ENCODE measurements around the gene KCNN1. TPM values are rescaled to one million over a fixed set of nuclear protein-coding genes. Genes with fewer than 3 reads are reported as not detected.

KCNN1 gene
- polyA plus RNA-seq, 1 donor from 2014 or later, result 9.9 TPM

GRCh38 chr19:18017275-18018083 is 50.6 kb downstream of the KCNN1 start:
- Histone ChIP-seq H3K9me2 (ENCODE audit: insufficient read depth, low read length) (no peaks in the 10 kb centered on the region), H2AFZ (ENCODE audit: low read depth, low read length) (no peak overlapping the region), H3K27ac (ENCODE audit: low read length) (no peak overlapping the region), H3K4me3 (ENCODE audit: low read length) (no peak overlapping the region), H3K4me2 (ENCODE audit: low read length) (no peak overlapping the region), H3F3A (ENCODE audit: insufficient read depth, low read length, poor library complexity, severe bottlenecking) (no peaks in the 10 kb centered on the region), H4K20me1 (ENCODE audit: insufficient read depth) (no peaks in the 10 kb centered on the region), H3K79me2 (replicated peaks; ENCODE audit: insufficient read depth, low read length) (no peaks in the 10 kb centered on the region), H3K36me3 (ENCODE audit: insufficient read depth, low read length) (no peaks in the 10 kb centered on the region), H3K9me3 (ENCODE audit: low read length) (no peaks in the 10 kb centered on the region), H3K9ac (ENCODE audit: low read length) (no peak overlapping the region), H3K27me3 (ENCODE audit: insufficient read depth, low read depth, low read length) (no peaks in the 10 kb centered on the region)
- TF ChIP-seq RAD21 (conservative IDR thresholded peaks at IDR 0.05) (no peak), EP300 (conservative IDR thresholded peaks at IDR 0.05; ENCODE audit: poor library complexity, severe bottlenecking) (no peak), POLR2AphosphoS5 (IDR thresholded peaks at IDR 0.05) (no peak), EZH2 (IDR thresholded peaks at IDR 0.05; ENCODE audit: borderline replicate concordance, insufficient read depth, low read length, poor library complexity, severe bottlenecking) (no peak), TAF1 (IDR thresholded peaks at IDR 0.05; ENCODE audit: low read depth) (no peak), SMC3 (conservative IDR thresholded peaks at IDR 0.05; ENCODE audit: poor library complexity) (no peak), MXI1 (conservative IDR thresholded peaks at IDR 0.05; ENCODE audit: poor library complexity, severe bottlenecking) (no peak), CTCF (IDR thresholded peaks at IDR 0.05; ENCODE audit: poor library complexity, severe bottlenecking) (no peak), REST (IDR thresholded peaks at IDR 0.05; ENCODE audit: borderline replicate concordance) (no peak)

GRCh38 chr19:18020212-18021085 is 53.5 kb downstream of the KCNN1 start:
- Histone ChIP-seq H3K9me2 (ENCODE audit: insufficient read depth, low read length) (no peaks in the 10 kb centered on the region), H4K20me1 (ENCODE audit: insufficient read depth) (no peaks in the 10 kb centered on the region), H3K9me3 (ENCODE audit: low read length) (no peaks in the 10 kb centered on the region), H3F3A (ENCODE audit: insufficient read depth, low read length, poor library complexity, severe bottlenecking) (no peaks in the 10 kb centered on the region), H3K36me3 (ENCODE audit: insufficient read depth, low read length) (no peaks in the 10 kb centered on the region), H3K4me2 (ENCODE audit: low read length) (no peak overlapping the region), H3K4me3 (ENCODE audit: low read length) (no peak overlapping the region), H2AFZ (ENCODE audit: low read depth, low read length) (no peak overlapping the region), H3K79me2 (replicated peaks; ENCODE audit: insufficient read depth, low read length) (no peaks in the 10 kb centered on the region), H3K27me3 (ENCODE audit: insufficient read depth, low read depth, low read length) (no peaks in the 10 kb centered on the region), H3K9ac (ENCODE audit: low read length) (no peak overlapping the region), H3K27ac (ENCODE audit: low read length) (no peak overlapping the region)
- no peak for TF ChIP-seq EP300 (conservative IDR thresholded peaks at IDR 0.05; ENCODE audit: poor library complexity, severe bottlenecking)
- no peak for TF ChIP-seq TAF1 (IDR thresholded peaks at IDR 0.05; ENCODE audit: low read depth)
- no peak for TF ChIP-seq CTCF (IDR thresholded peaks at IDR 0.05; ENCODE audit: poor library complexity, severe bottlenecking)
- TF ChIP-seq RAD21 (conservative IDR thresholded peaks at IDR 0.05), result no peak
- no peak for TF ChIP-seq EZH2 (IDR thresholded peaks at IDR 0.05; ENCODE audit: borderline replicate concordance, insufficient read depth, low read length, poor library complexity, severe bottlenecking)
- no peak for TF ChIP-seq POLR2AphosphoS5 (IDR thresholded peaks at IDR 0.05)
- TF ChIP-seq REST (IDR thresholded peaks at IDR 0.05; ENCODE audit: borderline replicate concordance), result no peak
- TF ChIP-seq SMC3 (conservative IDR thresholded peaks at IDR 0.05; ENCODE audit: poor library complexity), result no peak
- TF ChIP-seq MXI1 (conservative IDR thresholded peaks at IDR 0.05; ENCODE audit: poor library complexity, severe bottlenecking), result no peak

All from neural cell (in vitro differentiated cells).